ENCODE measurements around the gene DYNC1I1. TPM values are rescaled to one million over a fixed set of nuclear protein-coding genes. Genes with fewer than 3 reads are reported as not detected.

The DYNC1I1 gene
- total RNA-seq, 6 donors from 2014 or later: 0.46 to 3.1 (median 1.7) TPM; not detected in 1

- no peaks in the 10 kb centered on the region for H3K9me3 ChIP-seq
- no peak overlapping the region for H3K4me3 ChIP-seq
- DNase-seq (no peak), ATAC-seq (ENCODE audit: low FRiP score in 2 of 2) (no peak)
- H3K4me1 ChIP-seq: no peaks in the 10 kb centered on the region
- H3K36me3 ChIP-seq: no peaks in the 10 kb centered on the region
- TF ChIP-seq CTCF (IDR thresholded peaks at IDR 0.05) (no peak), POLR2AphosphoS5 (IDR thresholded peaks at IDR 0.05) (no peak), POLR2A (IDR thresholded peaks at IDR 0.05) (no peak), EP300 (IDR thresholded peaks at IDR 0.05) (no peak)
- 47 to 66% methylated on average over 5 of the region's 5 CpGs for WGBS, 2 donors
- H3K27ac ChIP-seq: no peak overlapping the region
- H3K27me3 ChIP-seq: no peaks in the 10 kb centered on the region
Observed at GRCh38 chr7:95980167-95980566, 207.8 kb downstream of the DYNC1I1 start.

GRCh38 chr7:95980706-95981105 is 208.4 kb downstream of the DYNC1I1 start:
- no peak for TF ChIP-seq CTCF (IDR thresholded peaks at IDR 0.05)
- TF ChIP-seq POLR2A (IDR thresholded peaks at IDR 0.05): no peak
- no peak for TF ChIP-seq POLR2AphosphoS5 (IDR thresholded peaks at IDR 0.05)
- TF ChIP-seq EP300 (IDR thresholded peaks at IDR 0.05): no peak
- no peak for ATAC-seq (ENCODE audit: low FRiP score in 2 of 2)
- 73 to 74% methylated on average over 1 of the region's 1 CpG for WGBS, 2 donors

GRCh38 chr7:95986178-95986764 is 213.9 kb downstream of the DYNC1I1 start:
- Histone ChIP-seq H3K27me3 (no peaks in the 10 kb centered on the region), H3K4me3 (no peak overlapping the region), H3K9me3 (no peaks in the 10 kb centered on the region), H3K27ac (no peak overlapping the region), H3K36me3 (no peaks in the 10 kb centered on the region), H3K4me1 (peaks cover 0 to 11% (median 0%) of the 10 kb centered on the region in 4 donors)
- WGBS, 2 donors: 52 to 62% methylated on average over 6 of the region's 6 CpGs
- no peak for TF ChIP-seq POLR2AphosphoS5 (IDR thresholded peaks at IDR 0.05)
- TF ChIP-seq EP300 (IDR thresholded peaks at IDR 0.05): no peak
- no peak for TF ChIP-seq CTCF (IDR thresholded peaks at IDR 0.05)
- TF ChIP-seq POLR2A (IDR thresholded peaks at IDR 0.05): no peak
- ATAC-seq (ENCODE audit: low FRiP score in 2 of 2) (no peak), DNase-seq (no peak)

More at GRCh38 chr7:95980706-95981105, 208.4 kb downstream of the DYNC1I1 start:
- Histone ChIP-seq H3K27ac (no peak overlapping the region), H3K9me3 (no peaks in the 10 kb centered on the region), H3K27me3 (no peaks in the 10 kb centered on the region), H3K4me3 (no peak overlapping the region), H3K36me3 (no peaks in the 10 kb centered on the region), H3K4me1 (no peaks in the 10 kb centered on the region)
- DNase-seq: no peak

GRCh38 chr7:95989301-95989700 is 216.9 kb downstream of the DYNC1I1 start:
- DNase-seq (no peak), ATAC-seq (ENCODE audit: low FRiP score in 2 of 2) (no peak)
- WGBS, 2 donors: 37 to 44% methylated on average over 5 of the region's 5 CpGs

More at GRCh38 chr7:95989301-95989700, 216.9 kb downstream of the DYNC1I1 start:
- Histone ChIP-seq H3K4me3 (no peak overlapping the region), H3K4me1 (peaks cover 0 to 11% (median 0%) of the 10 kb centered on the region in 4 donors), H3K27ac (no peak overlapping the region), H3K36me3 (no peaks in the 10 kb centered on the region), H3K27me3 (no peaks in the 10 kb centered on the region), H3K9me3 (no peaks in the 10 kb centered on the region)
- TF ChIP-seq CTCF (IDR thresholded peaks at IDR 0.05) (no peak), POLR2A (IDR thresholded peaks at IDR 0.05) (no peak), EP300 (IDR thresholded peaks at IDR 0.05) (no peak)

All from upper lobe of left lung (tissue), 6 donors.